Osteocyte (in vitro differentiated cells): ENCODE results near the gene WFDC6. TPM values are rescaled to one million over a fixed set of nuclear protein-coding genes. Genes with fewer than 3 reads are reported as not detected.
A peak's percentile ranks its signal among the peaks of the same experiment; 100 is the strongest.

ENCODE experiments used
- DNase-seq: peaks from one replicate; pipeline ENCODE4 v3.0.0; 2021; ENCODE audit warnings: mixed read lengths; ENCODE audit not compliant: unreplicated experiment; ENCODE audit errors: extremely low spot score
- H3K27ac Mint-ChIP-seq: one replicate; pipeline ENCODE4 v1.8.0; 2021; ENCODE audit warnings: mild to moderate bottlenecking, mixed read lengths; ENCODE audit not compliant: unreplicated experiment
- H3K27me3 Mint-ChIP-seq: one replicate; pipeline ENCODE4 v1.8.0; 2021; ENCODE audit warnings: mixed read lengths; ENCODE audit not compliant: unreplicated experiment
- H3K36me3 Mint-ChIP-seq: one replicate; pipeline ENCODE4 v1.8.0; 2021; ENCODE audit warnings: mixed read lengths; ENCODE audit not compliant: unreplicated experiment
- H3K4me1 Mint-ChIP-seq: one replicate; pipeline ENCODE4 v1.8.0; 2021; ENCODE audit warnings: mixed read lengths; ENCODE audit not compliant: unreplicated experiment
- H3K4me3 Mint-ChIP-seq: one replicate; pipeline ENCODE4 v1.8.0; 2021; ENCODE audit warnings: mild to moderate bottlenecking, moderate library complexity, mixed read lengths; ENCODE audit not compliant: unreplicated experiment
- H3K9me3 Mint-ChIP-seq: one replicate; pipeline ENCODE4 v1.8.0; 2021; ENCODE audit warnings: mixed read lengths; ENCODE audit not compliant: unreplicated experiment
- CTCF ChIP-seq: fragments of 200-600 bp; sonication (generic); IDR thresholded peaks from 2 replicates; pipeline ENCODE4 v1.5.0; 2021; ENCODE audit warnings: antibody characterized with exemption, mild to moderate bottlenecking, moderate library complexity
- total RNA-seq: library from RNA; stranded (reverse); gene quantifications from 2 replicates; pipeline ENCODE4 v1.2.1, GENCODE V29; 2021

Gene WFDC6
- total RNA-seq, 1 donor from 2014 or later: not detected

GRCh38 chr20:45508068-45508886 lies 31.0 kb downstream of the WFDC6 start:
- H3K27me3 Mint-ChIP-seq: peaks cover 20% of the 10 kb centered on the region
- no peak overlapping the region for H3K4me3 Mint-ChIP-seq
- H3K36me3 Mint-ChIP-seq: no peaks in the 10 kb centered on the region
- no peaks in the 10 kb centered on the region for H3K9me3 Mint-ChIP-seq
- H3K4me1 Mint-ChIP-seq: no peaks in the 10 kb centered on the region
- TF ChIP-seq CTCF: no peak
- DNase-seq: peak; percentile 76
- no peak overlapping the region for H3K27ac Mint-ChIP-seq

- Mint-ChIP-seq H3K4me1 (no peaks in the 10 kb centered on the region), H3K4me3 (no peak overlapping the region), H3K27me3 (peaks cover 24% of the 10 kb centered on the region), H3K9me3 (no peaks in the 10 kb centered on the region), H3K27ac (no peak overlapping the region), H3K36me3 (no peaks in the 10 kb centered on the region)
- TF ChIP-seq CTCF: no peak
- peak; percentile 27 for DNase-seq
Measured at GRCh38 chr20:45507011-45507820, 32.1 kb downstream of the WFDC6 start.

GRCh38 chr20:45506398-45506797 lies 32.9 kb downstream of the WFDC6 start:
- DNase-seq: no peak
- no peak overlapping the region for H3K4me3 Mint-ChIP-seq
- no peak for TF ChIP-seq CTCF
- H3K27ac Mint-ChIP-seq: no peak overlapping the region
- no peaks in the 10 kb centered on the region for H3K9me3 Mint-ChIP-seq
- peaks cover 22% of the 10 kb centered on the region for H3K27me3 Mint-ChIP-seq
- H3K36me3 Mint-ChIP-seq: no peaks in the 10 kb centered on the region
- H3K4me1 Mint-ChIP-seq: no peaks in the 10 kb centered on the region

GRCh38 chr20:45503403-45503802 lies 35.9 kb downstream of the WFDC6 start:
- Mint-ChIP-seq H3K4me1 (no peaks in the 10 kb centered on the region), H3K27me3 (peaks cover 14% of the 10 kb centered on the region), H3K27ac (no peak overlapping the region), H3K4me3 (no peak overlapping the region), H3K36me3 (no peaks in the 10 kb centered on the region), H3K9me3 (no peaks in the 10 kb centered on the region)
- TF ChIP-seq CTCF: no peak
- no peak for DNase-seq

- no peak for TF ChIP-seq CTCF
- Mint-ChIP-seq H3K27ac (no peak overlapping the region), H3K27me3 (peaks cover 11% of the 10 kb centered on the region), H3K36me3 (no peaks in the 10 kb centered on the region), H3K4me3 (no peak overlapping the region), H3K4me1 (no peaks in the 10 kb centered on the region), H3K9me3 (no peaks in the 10 kb centered on the region)
- no peak for DNase-seq
Measured at GRCh38 chr20:45502561-45502960, 36.7 kb downstream of the WFDC6 start.
